B cell (primary cell): ENCODE measurements around the gene MOBP. TPM values are rescaled to one million over a fixed set of nuclear protein-coding genes. Genes with fewer than 3 reads are reported as not detected.

Experiments
- ATAC-seq: fragments of 200-7000 bp; cut with Tn5 transposase; one replicate; pipeline ENCODE4 v1.10.0; 2021; ENCODE audit warnings: low read depth, mild to moderate bottlenecking, moderate number of reproducible peaks, moderate library complexity
- CTCF ChIA-PET: fragments of 350-600 bp; sonication (Branson Sonifier 250); formaldehyde crosslinking; loops from one replicate; lab custom pipeline; 2021; ENCODE audit warnings: antibody characterized with exemption, inconsistent platforms; lab: Charles Lee
- POLR2A ChIA-PET: fragments of 350-600 bp; sonication (Branson Sonifier 250); formaldehyde crosslinking; loops from one replicate; lab custom pipeline; 2021; ENCODE audit warnings: antibody characterized with exemption; lab: Charles Lee
- DNase-seq: peaks from one replicate; pipeline ENCODE4 v3.0.0; 2013
- H2AFZ ChIP-seq: 2 replicates; pipeline ENCODE4 v1.6.1; 2012; ENCODE audit warnings: mild to moderate bottlenecking, low read depth, low read length; ENCODE audit not compliant: insufficient read depth, poor library complexity, severe bottlenecking
- H3K27ac ChIP-seq, 2 donors: 1 replicate in 1 of 2; 2 replicates in 1 of 2; pipeline ENCODE4 v1.5.1; 2012 to 2013; ENCODE audit warnings: low read length in 2 of 2, mild to moderate bottlenecking in 2 of 2, moderate library complexity in 1 of 2
- H3K27me3 ChIP-seq, 4 experiments: fragments of 200-600 bp in 1 of 4; sonication (generic) in 1 of 4; replicated peaks in 1 of 4; 1 replicate in 2 of 4; 2 replicates in 2 of 4; pipeline versions ENCODE4 v1.6.1 to v1.7.0; 2013 to 2016; ENCODE audit warnings: low read length in 3 of 4, mild to moderate bottlenecking in 2 of 4, mixed read lengths in 1 of 4, moderate library complexity in 1 of 4; ENCODE audit not compliant: insufficient read depth in 4 of 4, control insufficient read depth in 3 of 4; ENCODE audit errors: control extremely low read depth in 1 of 4
- H3K36me3 ChIP-seq, 2 experiments: replicated peaks in 1 of 2; 1 replicate in 1 of 2; 2 replicates in 1 of 2; pipeline versions ENCODE4 v1.6.1 to v1.7.1; 2013; ENCODE audit warnings: low read length in 1 of 2; ENCODE audit not compliant: insufficient read depth in 2 of 2, control insufficient read depth in 1 of 2; ENCODE audit errors: control extremely low read depth in 1 of 2, extremely low read depth in 1 of 2
- H3K4me1 ChIP-seq, 2 donors: fragments of 200-600 bp in 1 of 2; sonication (generic) in 1 of 2; 1 replicate in 1 of 2; 2 replicates in 1 of 2; pipeline versions ENCODE4 v1.5.1 to v1.6.1; 2013 to 2017; ENCODE audit warnings: low read length in 2 of 2; ENCODE audit not compliant: control insufficient read depth in 2 of 2, insufficient read depth in 2 of 2
- H3K4me2 ChIP-seq: replicated peaks from 2 replicates; pipeline ENCODE3; 2012; ENCODE audit warnings: mild to moderate bottlenecking, low read depth, low read length; ENCODE audit not compliant: poor library complexity, severe bottlenecking
- H3K4me3 ChIP-seq, 5 experiments: fragments of 200-600 bp in 1 of 5; sonication (generic) in 1 of 5; 1 replicate in 3 of 5; 2 replicates in 2 of 5; pipeline versions ENCODE4 v1.5.1 to v1.7.0; 2011 to 2016; ENCODE audit warnings: low read length in 4 of 5, mild to moderate bottlenecking in 4 of 5, low read depth in 2 of 5, control low read depth in 1 of 5, moderate library complexity in 1 of 5; ENCODE audit not compliant: insufficient read depth in 1 of 5; ENCODE audit errors: control extremely low read depth in 1 of 5, extremely low read depth in 1 of 5
- H3K79me2 ChIP-seq: fragments of 200-600 bp; sonication (generic); one replicate; pipeline ENCODE4 v1.6.0; 2016; ENCODE audit warnings: low read length; ENCODE audit not compliant: control insufficient read depth, insufficient read depth
- H3K9ac ChIP-seq: fragments of 200-600 bp; sonication (generic); 2 replicates; pipeline ENCODE4 v1.6.1; 2017; ENCODE audit warnings: mild to moderate bottlenecking, low read length, moderate library complexity
- H3K9me3 ChIP-seq, 3 donors: one replicate each; pipeline versions ENCODE4 v1.6.1 to v1.7.1; 2013; ENCODE audit warnings: low read length in 2 of 3; ENCODE audit not compliant: control insufficient read depth in 2 of 3, insufficient read depth in 1 of 3; ENCODE audit errors: control extremely low read depth in 1 of 3
- H4K20me1 ChIP-seq: 2 replicates; pipeline ENCODE4 v1.6.0; 2012; ENCODE audit warnings: mild to moderate bottlenecking, low read length; ENCODE audit not compliant: insufficient read depth, control insufficient read depth, poor library complexity, severe bottlenecking
- H3K27ac Mint-ChIP-seq: one replicate; pipeline ENCODE4 v1.8.0; 2021; ENCODE audit warnings: mixed read lengths
- H3K27me3 Mint-ChIP-seq: one replicate; pipeline ENCODE4 v1.8.0; 2021; ENCODE audit warnings: mixed read lengths
- H3K4me1 Mint-ChIP-seq: one replicate; pipeline ENCODE4 v1.8.0; 2021; ENCODE audit warnings: mixed read lengths
- H3K4me3 Mint-ChIP-seq: one replicate; pipeline ENCODE4 v1.8.0; 2021; ENCODE audit warnings: mixed read lengths
- H3K9me3 Mint-ChIP-seq: one replicate; pipeline ENCODE4 v1.8.0; 2022; ENCODE audit warnings: mixed read lengths; ENCODE audit not compliant: insufficient read depth
- EZH2 ChIP-seq: IDR thresholded peaks from 2 replicates; pipeline ENCODE4 v1.6.1; 2012; ENCODE audit warnings: borderline replicate concordance, low read depth, mild to moderate bottlenecking, moderate library complexity, low read length; ENCODE audit not compliant: insufficient read depth, poor library complexity, severe bottlenecking
- WGBS: methylation state at CpG from one replicate; pipeline ENCODE4 v1.1.5; 2013; ENCODE audit warnings: missing lambda C conversion rate; ENCODE audit not compliant: insufficient coverage; 5-methylcytosine and 5-hydroxymethylcytosine counted together
- intact Hi-C: fragments of 100-400 bp; cut with micrococcal nuclease; formaldehyde crosslinking; loops from one replicate; pipeline ENCODE4 v1.10.0; 2022
- polyA plus RNA-seq: library from polyadenylated mRNA; depleted of rRNA; stranded (reverse); fragments of >200 nt; gene quantifications from 2 replicates; pipeline ENCODE4 v1.2.3, GENCODE V29; 2012
- total RNA-seq, 2 donors: library from RNA; stranded (reverse); fragments of 120-200 nt in 1 of 2; gene quantifications; 1 replicate in 1 of 2; 2 replicates in 1 of 2; pipeline versions ENCODE4 v1.2.3 to v1.2.4, GENCODE V29; 2013 to 2022
- TF ChIP-seq, protein P1 (sequence below): fragments of 200-600 bp; IDR thresholded peaks from one replicate; pipeline ENCODE4 v1.8.0; 2022; ENCODE audit warnings: antibody characterized with exemption, mild to moderate bottlenecking

MOBP gene
- total and polyA plus RNA-seq, 2 donors (not counting 1 experiment from before 2014, with no cell fraction given) = 0.04 TPM; not detected in 1

DNA sequence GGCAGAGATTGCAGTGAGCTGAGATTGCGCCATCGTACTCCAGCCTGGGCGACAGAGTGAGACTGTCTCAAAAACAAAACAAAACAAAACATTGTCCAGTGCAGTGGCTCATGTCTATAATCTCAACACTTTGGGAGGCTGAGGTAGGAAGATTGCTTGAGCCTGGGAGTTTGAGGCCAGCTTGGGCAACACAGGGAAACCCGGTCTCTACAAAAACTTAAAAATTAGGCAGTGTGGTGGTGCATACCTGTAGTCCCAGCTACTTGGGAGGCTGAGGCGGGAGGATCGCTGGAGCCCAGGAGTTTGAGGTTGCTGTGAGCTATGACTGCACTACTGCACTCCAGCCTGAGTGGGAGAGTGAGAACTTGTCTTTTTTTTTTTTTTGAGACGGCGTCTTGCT is 27.2 kb upstream of the MOBP start:
- Histone ChIP-seq H3K9ac (no peak overlapping the region), H3K27me3 (no peaks in the 10 kb centered on the region), H3K4me3 (no peak overlapping the region), H3K9me3 (no peaks in the 10 kb centered on the region), H3K27ac (no peak overlapping the region), H3K4me2 (no peak overlapping the region), H2AFZ (no peak overlapping the region), H4K20me1 (no peaks in the 10 kb centered on the region), H3K79me2 (no peaks in the 10 kb centered on the region), H3K4me1 (no peaks in the 10 kb centered on the region), H3K36me3 (no peaks in the 10 kb centered on the region)
- Mint-ChIP-seq H3K27me3 (peaks cover 4% of the 10 kb centered on the region), H3K9me3 (no peaks in the 10 kb centered on the region), H3K27ac (no peak overlapping the region), H3K4me3 (no peak overlapping the region), H3K4me1 (no peaks in the 10 kb centered on the region)
- ChIA-PET CTCF (interaction anchor here (0.7 kb wide), 1 partner anchor 17 kb away, joined by 5 read pairs; no protein-coding TSS in a partner anchor), POLR2A (no interaction called here)
- intact Hi-C loops = no loop called here
- 70% methylated on average over 4 of the region's 8 CpGs for WGBS
- no peak for DNase-seq
- ATAC-seq = no peak
- no peak for TF ChIP-seq EZH2
- TF ChIP-seq, protein P1, sequence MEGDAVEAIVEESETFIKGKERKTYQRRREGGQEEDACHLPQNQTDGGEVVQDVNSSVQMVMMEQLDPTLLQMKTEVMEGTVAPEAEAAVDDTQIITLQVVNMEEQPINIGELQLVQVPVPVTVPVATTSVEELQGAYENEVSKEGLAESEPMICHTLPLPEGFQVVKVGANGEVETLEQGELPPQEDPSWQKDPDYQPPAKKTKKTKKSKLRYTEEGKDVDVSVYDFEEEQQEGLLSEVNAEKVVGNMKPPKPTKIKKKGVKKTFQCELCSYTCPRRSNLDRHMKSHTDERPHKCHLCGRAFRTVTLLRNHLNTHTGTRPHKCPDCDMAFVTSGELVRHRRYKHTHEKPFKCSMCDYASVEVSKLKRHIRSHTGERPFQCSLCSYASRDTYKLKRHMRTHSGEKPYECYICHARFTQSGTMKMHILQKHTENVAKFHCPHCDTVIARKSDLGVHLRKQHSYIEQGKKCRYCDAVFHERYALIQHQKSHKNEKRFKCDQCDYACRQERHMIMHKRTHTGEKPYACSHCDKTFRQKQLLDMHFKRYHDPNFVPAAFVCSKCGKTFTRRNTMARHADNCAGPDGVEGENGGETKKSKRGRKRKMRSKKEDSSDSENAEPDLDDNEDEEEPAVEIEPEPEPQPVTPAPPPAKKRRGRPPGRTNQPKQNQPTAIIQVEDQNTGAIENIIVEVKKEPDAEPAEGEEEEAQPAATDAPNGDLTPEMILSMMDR = no peak

DNA sequence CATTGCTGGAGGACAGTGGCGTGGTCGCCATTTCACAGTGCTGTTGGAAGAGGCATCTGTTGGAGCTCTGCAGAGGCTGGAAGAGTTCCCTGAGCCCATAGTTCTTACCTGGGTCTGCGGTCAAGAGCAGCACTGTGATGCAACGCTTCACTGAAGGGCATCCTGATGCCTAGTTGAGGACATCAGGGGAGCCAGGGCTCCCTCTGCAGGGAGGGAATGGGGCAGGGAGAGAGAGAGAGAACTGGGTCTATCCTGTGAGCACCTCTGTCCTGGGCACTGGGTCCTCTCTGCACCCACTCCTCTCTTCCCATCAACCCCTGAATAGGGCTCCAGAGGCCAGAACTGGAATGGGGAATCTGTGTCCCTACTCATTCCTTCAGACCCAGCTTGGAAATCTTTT is 23.9 kb upstream of the MOBP start:
- Histone ChIP-seq H4K20me1 (no peaks in the 10 kb centered on the region), H2AFZ (no peak overlapping the region), H3K27ac (no peak overlapping the region), H3K9me3 (no peaks in the 10 kb centered on the region), H3K4me1 (no peaks in the 10 kb centered on the region), H3K36me3 (no peaks in the 10 kb centered on the region), H3K4me3 (no peak overlapping the region), H3K27me3 (peaks cover 0 to 4% (median 0%) of the 10 kb centered on the region in 4 experiments), H3K79me2 (no peaks in the 10 kb centered on the region), H3K4me2 (no peak overlapping the region), H3K9ac (no peak overlapping the region)
- DNase-seq (no peak), ATAC-seq (no peak)
- TF ChIP-seq, protein P1 = no peak
- TF ChIP-seq EZH2 = no peak
- WGBS = 91% methylated on average over 4 of the region's 4 CpGs
- peaks cover 2% of the 10 kb centered on the region for H3K4me1 Mint-ChIP-seq
- no peaks in the 10 kb centered on the region for H3K9me3 Mint-ChIP-seq
- ChIA-PET CTCF (interaction anchor here (0.8 to 1.8 kb wide), 2 partner anchors 12 to 28 kb away, joined by 3 to 6 read pairs; no protein-coding TSS in a partner anchor), POLR2A (no interaction called here)
- no peak overlapping the region for H3K4me3 Mint-ChIP-seq
- intact Hi-C loops = no loop called here
- peaks cover 4% of the 10 kb centered on the region for H3K27me3 Mint-ChIP-seq
- no peak overlapping the region for H3K27ac Mint-ChIP-seq
